Ureter (tissue), 1 donor: ENCODE measurements around the gene KRTAP12-3. TPM values are rescaled to one million over a fixed set of nuclear protein-coding genes. Genes with fewer than 3 reads are reported as not detected.

Experiments used
- DNase-seq: peaks from one replicate; pipeline ENCODE4 v3.0.0-alpha.2; 2020; ENCODE audit warnings: low spot score
- total RNA-seq: library from RNA; stranded (reverse); gene quantifications from one replicate; pipeline ENCODE4 v1.2.4, GENCODE V29; 2023
- donor health status: DM: yes; HTN: yes; CAD: no.

KRTAP12-3 gene
- total RNA-seq, 1 donor from 2014 or later = not detected

DNA sequence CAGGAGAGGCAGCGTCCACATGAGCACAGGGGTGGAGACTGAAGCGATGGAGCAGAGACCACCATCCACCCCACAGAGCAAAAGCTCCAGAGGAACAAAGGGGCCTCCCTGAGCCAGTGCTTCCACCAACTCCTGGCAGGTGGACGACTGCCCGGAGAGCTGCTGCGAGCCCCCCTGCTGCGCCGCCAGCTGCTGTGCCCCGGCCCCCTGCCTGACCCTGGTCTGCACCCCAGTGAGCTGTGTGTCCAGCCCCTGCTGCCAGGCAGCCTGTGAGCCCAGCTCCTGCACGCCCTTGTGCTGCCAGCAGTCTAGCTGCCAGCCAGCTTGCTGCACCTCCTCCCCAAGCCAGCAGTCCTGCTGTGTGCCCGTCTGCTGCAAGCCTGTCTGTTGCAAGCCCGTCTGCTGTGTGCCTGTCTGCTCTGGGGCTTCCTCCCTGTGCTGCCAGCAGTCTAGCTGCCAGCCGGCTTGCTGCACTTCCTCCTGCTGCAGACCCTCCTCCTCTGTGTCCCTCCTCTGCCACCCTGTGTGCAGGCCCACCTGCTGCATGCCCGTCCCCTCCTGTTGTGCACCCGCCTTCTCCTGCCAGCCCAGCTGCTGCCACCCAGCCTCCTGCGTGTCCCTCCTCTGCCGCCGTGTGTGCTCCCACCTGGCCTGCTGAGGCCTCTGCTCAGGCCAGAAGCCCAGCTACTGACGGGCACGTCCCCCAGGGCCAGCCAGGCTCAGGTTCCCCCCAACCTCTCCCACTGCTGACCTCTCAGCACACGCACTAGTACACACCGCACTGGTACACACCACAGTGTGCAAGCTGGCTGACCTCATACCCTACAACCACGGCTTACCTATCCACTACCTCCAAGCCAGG is 44.6 kb downstream of the KRTAP12-3 start:
- DNase-seq = peak; percentile 26

DNA sequence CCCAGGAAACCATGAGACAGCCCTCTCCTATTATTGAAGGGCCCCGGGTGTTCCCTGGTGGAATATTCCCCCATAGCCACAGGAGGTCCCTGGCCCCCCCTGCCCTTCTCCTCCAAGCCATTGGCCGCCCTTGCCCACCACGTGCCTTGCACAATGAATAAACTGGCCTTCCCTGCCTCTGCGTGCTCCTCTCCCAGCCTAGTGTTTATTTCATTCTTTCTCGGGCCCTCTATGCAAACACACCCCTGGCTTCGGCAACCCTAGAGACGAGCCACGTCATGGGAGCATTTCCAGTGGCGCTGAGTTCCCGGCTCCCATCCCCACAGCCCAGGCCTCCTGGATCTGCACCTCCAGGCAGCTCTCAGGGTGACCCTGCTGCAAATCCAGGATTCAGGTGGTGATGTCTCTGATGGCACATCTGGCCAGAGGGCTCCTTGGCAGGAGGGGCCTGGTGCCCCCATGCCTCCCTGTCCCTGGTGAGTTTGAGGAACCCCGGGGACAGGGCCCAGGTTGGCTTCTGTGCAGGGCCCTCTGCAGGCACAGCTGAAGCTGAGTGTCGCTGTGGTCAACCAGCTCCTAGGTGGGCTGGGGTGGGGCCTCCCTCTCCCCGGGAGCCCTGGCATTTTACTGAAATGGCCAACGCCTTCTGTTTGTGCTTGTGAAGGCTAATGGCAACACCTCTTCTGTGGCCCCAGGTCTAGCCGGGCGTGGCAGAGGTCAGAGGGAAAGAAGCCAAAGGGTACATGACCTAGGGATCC is 45.4 kb downstream of the KRTAP12-3 start:
- DNase-seq = no peak

- peak; percentile 14 for DNase-seq
Observed at GRCh38 chr21:44703731-44704635, 46.3 kb downstream of the KRTAP12-3 start.

GRCh38 chr21:44704636-44705001 is 46.9 kb downstream of the KRTAP12-3 start:
- peak; percentile 25 for DNase-seq

DNA sequence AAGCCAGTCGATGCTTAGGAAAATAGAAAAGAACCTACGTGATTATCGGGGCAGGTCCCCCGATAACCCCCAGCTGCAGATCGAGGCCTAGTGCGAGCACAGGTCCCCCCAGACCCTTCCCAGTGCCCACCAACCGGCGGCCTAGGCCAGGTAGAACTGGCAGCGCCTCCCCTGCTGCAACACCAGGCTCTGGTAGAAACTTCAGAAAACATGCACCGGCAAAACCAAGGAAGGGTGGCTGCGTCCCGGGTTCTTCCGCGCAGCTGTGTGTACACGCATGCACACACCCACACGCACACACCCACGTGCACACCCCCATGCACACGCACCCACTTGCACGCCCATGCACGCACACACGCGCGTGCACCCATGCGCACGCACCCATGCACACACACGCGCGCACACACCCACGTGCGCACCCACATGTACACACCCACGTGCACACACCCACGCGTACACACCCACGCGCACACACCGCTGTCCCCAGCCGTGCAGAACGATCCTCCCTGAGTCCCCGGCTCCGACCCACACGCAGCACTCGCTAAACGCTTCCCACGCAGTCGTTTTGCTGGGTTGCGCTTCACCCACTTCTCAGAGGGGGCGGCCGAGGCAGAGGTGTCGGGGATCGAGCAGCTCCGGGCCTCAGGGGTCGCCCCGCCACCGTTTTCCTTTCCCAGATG is 48.4 kb downstream of the KRTAP12-3 start:
- peak; percentile 31 for DNase-seq

DNA sequence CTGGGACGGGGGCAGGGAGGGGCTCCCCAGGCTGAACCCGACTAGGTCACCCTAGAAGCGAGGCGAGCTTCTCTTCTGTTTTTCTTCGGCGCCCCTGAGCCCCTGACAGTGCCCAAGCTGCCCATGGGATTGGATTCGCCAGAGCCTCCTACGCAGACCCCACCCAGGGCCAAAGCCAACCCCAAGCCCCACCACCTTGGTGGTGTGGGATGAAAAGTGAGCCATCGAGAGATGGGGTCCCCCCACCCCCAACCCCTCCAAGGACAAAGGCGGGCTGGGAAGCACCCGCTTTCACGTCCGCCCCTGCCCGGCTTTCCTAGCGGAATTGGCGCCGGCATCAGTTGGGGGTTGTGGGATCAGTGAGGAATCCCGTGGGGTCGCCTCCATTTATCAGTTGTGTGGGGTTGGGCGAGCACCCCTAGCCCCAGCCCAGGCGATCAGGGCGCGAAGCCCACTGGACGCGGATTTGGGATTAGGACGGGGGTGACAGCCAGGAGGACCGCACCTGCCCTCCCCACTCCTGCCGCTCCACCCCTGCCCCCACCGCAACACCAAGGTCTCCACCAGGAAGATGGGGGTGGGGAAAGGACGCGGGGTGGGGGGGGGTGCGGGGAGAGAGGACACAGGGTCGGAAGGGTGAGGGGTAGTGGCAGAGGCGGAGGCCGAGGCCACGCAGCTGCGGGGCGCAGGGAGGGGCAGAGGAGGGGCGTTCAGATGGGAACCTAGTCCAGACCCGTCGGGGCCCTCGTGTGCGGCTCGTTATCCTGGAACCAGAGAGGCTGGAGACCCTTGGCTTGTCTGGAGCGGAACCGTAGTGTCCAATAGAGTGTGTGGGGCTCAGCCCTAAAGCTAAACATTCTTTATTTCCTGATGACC is 49.2 kb downstream of the KRTAP12-3 start:
- peak; percentile 32 for DNase-seq

Other genes with a start within 250 kb of the KRTAP12-3 start
- 3.8 TPM for gene LRRC3, start 202.4 kb upstream of the KRTAP12-3 start, total RNA-seq
- gene KRTAP10-1, start 117.7 kb upstream of the KRTAP12-3 start, total RNA-seq = not detected
- not detected for gene KRTAP10-2, start 106.4 kb upstream of the KRTAP12-3 start, total RNA-seq
- gene KRTAP10-3, start 99.1 kb upstream of the KRTAP12-3 start, total RNA-seq = not detected
- not detected for gene KRTAP10-4, start 84.2 kb upstream of the KRTAP12-3 start, total RNA-seq
- not detected for gene KRTAP10-5, start 77.3 kb upstream of the KRTAP12-3 start, total RNA-seq
- not detected for gene KRTAP10-6, start 65.4 kb upstream of the KRTAP12-3 start, total RNA-seq
- not detected for gene KRTAP10-7, start 57.3 kb upstream of the KRTAP12-3 start, total RNA-seq
- gene KRTAP10-8, start 45.9 kb upstream of the KRTAP12-3 start, total RNA-seq = not detected
- gene KRTAP10-9, start 30.8 kb upstream of the KRTAP12-3 start, total RNA-seq = not detected
- not detected for gene KRTAP10-10, start 20.6 kb upstream of the KRTAP12-3 start, total RNA-seq
- gene KRTAP10-11, start 11.5 kb upstream of the KRTAP12-3 start, total RNA-seq = not detected
- gene KRTAP12-4, start 3.3 kb upstream of the KRTAP12-3 start, total RNA-seq = not detected
- gene KRTAP12-2, start 9.0 kb downstream of the KRTAP12-3 start, total RNA-seq = not detected
- gene KRTAP12-1, start 24.2 kb downstream of the KRTAP12-3 start, total RNA-seq = not detected
- gene KRTAP10-12, start 39.2 kb downstream of the KRTAP12-3 start, total RNA-seq = not detected
- gene TSPEAR, start 53.6 kb downstream of the KRTAP12-3 start, total RNA-seq = 0.10 TPM
- 126 TPM for gene UBE2G2, start 143.9 kb downstream of the KRTAP12-3 start, total RNA-seq
- 73.4 TPM for gene SUMO3, start 160.1 kb downstream of the KRTAP12-3 start, total RNA-seq
- gene PTTG1IP, start 215.8 kb downstream of the KRTAP12-3 start, total RNA-seq = 181 TPM